ENCODE results near the gene TBC1D20. TPM values are rescaled to one million over a fixed set of nuclear protein-coding genes. Genes with fewer than 3 reads are reported as not detected.
"Not testable (repeated sequence)": the region's sequence is repeated elsewhere in the genome, so short reads cannot be mapped to it uniquely, and the experiment has no call there.

TBC1D20 gene
- total RNA-seq, 1 experiment from 2014 or later = 32.5 TPM

GRCh38 chr20:387520-387919 lies 74.8 kb downstream of the TBC1D20 start:
- ChIA-PET CTCF (interaction anchor here (3.6 kb wide), 1 partner anchor 25 kb away, joined by 16 read pairs; no protein-coding TSS in a partner anchor), POLR2A (interaction anchor here (1.5 to 24.6 kb wide), 3 partner anchors 10 to 21 kb away, joined by 6 to 671 read pairs (median 198); no protein-coding TSS in a partner anchor)
- no peak for TF ChIP-seq CTCF (IDR thresholded peaks at IDR 0.05; ENCODE audit: unreplicated experiment)
- Mint-ChIP-seq H3K9me3 (ENCODE audit: unreplicated experiment) (no peaks in the 10 kb centered on the region), H3K27ac (ENCODE audit: low read depth, unreplicated experiment) (no peak overlapping the region), H3K27me3 (ENCODE audit: insufficient read depth, unreplicated experiment) (no peaks in the 10 kb centered on the region), H3K36me3 (ENCODE audit: insufficient read depth, unreplicated experiment) (peaks cover 78% of the 10 kb centered on the region), H3K4me3 (ENCODE audit: unreplicated experiment) (no peak overlapping the region), H3K4me1 (ENCODE audit: insufficient read depth, unreplicated experiment) (peaks cover 30% of the 10 kb centered on the region)
- BruUV-seq (replicated peaks) = no TSS peak
- intact Hi-C loops (cut with micrococcal nuclease) = no loop called here
- no peak for DNase-seq (ENCODE audit: unreplicated experiment)

- intact Hi-C loops (cut with micrococcal nuclease); DNase-seq (ENCODE audit: unreplicated experiment); H3K27me3 Mint-ChIP-seq (ENCODE audit: insufficient read depth, unreplicated experiment); H3K27ac Mint-ChIP-seq (ENCODE audit: low read depth, unreplicated experiment); H3K9me3 Mint-ChIP-seq (ENCODE audit: unreplicated experiment); H3K4me3 Mint-ChIP-seq (ENCODE audit: unreplicated experiment); BruUV-seq (replicated peaks): not testable (repeated sequence)
- Mint-ChIP-seq H3K36me3 (ENCODE audit: insufficient read depth, unreplicated experiment) (peaks cover 69% of the 10 kb centered on the region), H3K4me1 (ENCODE audit: insufficient read depth, unreplicated experiment) (peaks cover 32% of the 10 kb centered on the region)
- ChIA-PET CTCF (interaction anchor here (0.6 to 3.6 kb wide), 7 partner anchors 13 to 71 kb away, joined by 3 to 16 read pairs (median 5); no protein-coding TSS in a partner anchor), POLR2A (interaction anchor here (0.6 to 24.6 kb wide), 5 partner anchors 11 to 116 kb away, joined by 3 to 671 read pairs (median 3); no protein-coding TSS in a partner anchor)
Measured at GRCh38 chr20:386634-387033, 75.7 kb downstream of the TBC1D20 start.

Other genes with a start within 250 kb of the TBC1D20 start
- not detected in 2 replicates for gene DEFB129, start 235.3 kb downstream of the TBC1D20 start, total RNA-seq (2022)
- gene DEFB132, start 204.8 kb downstream of the TBC1D20 start, total RNA-seq (2022) = not detected in 2 replicates
- gene C20orf96, start 171.8 kb downstream of the TBC1D20 start, total RNA-seq (2022) = 2.4 and 3.8 TPM in 2 replicates
- 11.7 and 12.1 TPM in 2 replicates for gene ZCCHC3, start 165.0 kb downstream of the TBC1D20 start, total RNA-seq (2022)
- 17.2 and 17.6 TPM in 2 replicates for gene SOX12, start 137.0 kb downstream of the TBC1D20 start, total RNA-seq (2022)
- 8.2 and 8.4 TPM in 2 replicates for gene NRSN2, start 115.4 kb downstream of the TBC1D20 start, total RNA-seq (2022)
- gene TRIB3, start 81.8 kb downstream of the TBC1D20 start, total RNA-seq (2022) = 477 and 598 TPM in 2 replicates
- 353 and 488 TPM in 2 replicates for gene RBCK1, start 54.2 kb downstream of the TBC1D20 start, total RNA-seq (2022)
- 271 and 297 TPM in 2 replicates for gene CSNK2A1, start 81.3 kb upstream of the TBC1D20 start, total RNA-seq (2022)
- gene TCF15, start 147.8 kb upstream of the TBC1D20 start, total RNA-seq (2022) = not detected in 2 replicates
- 42.6 and 43.4 TPM in 2 replicates for gene SRXN1, start 190.7 kb upstream of the TBC1D20 start, total RNA-seq (2022)
- gene SCRT2, start 213.3 kb upstream of the TBC1D20 start, total RNA-seq (2022) = not detected in 2 replicates